ENCODE data around the gene TMEM156.

TMEM156 gene

GRCh38 chr4:38920677-38921076 is 111.5 kb downstream of the TMEM156 start:
- DNase-seq: no peak

- no peak for DNase-seq
Measured at GRCh38 chr4:38920186-38920585, 112.0 kb downstream of the TMEM156 start.

- DNase-seq: no peak
Measured at GRCh38 chr4:38919494-38919893, 112.7 kb downstream of the TMEM156 start.

- DNase-seq: no peak
Measured at GRCh38 chr4:38917481-38918025, 114.7 kb downstream of the TMEM156 start.

Measured in NCI-H748 treated with DMSO at 0.1 percent for 48 hours (cell line).